IMR-90 (cell line): ENCODE results near the gene CMKLR1. TPM values are rescaled to one million over a fixed set of nuclear protein-coding genes. Genes with fewer than 3 reads are reported as not detected.

Experiments
- ATAC-seq: fragments of 200-7000 bp; cut with Tn5 transposase; 2 replicates; pipeline ENCODE4 v1.9.1; 2020; ENCODE audit warnings: low read depth, mild to moderate bottlenecking, moderate library complexity
- BruUV-seq: library from RNA; stranded (reverse); fragments of 400-500 nt; replicated peaks from 2 replicates; lab custom pipeline; 2021; lab: Mats Ljungman, UMichigan
- CTCF ChIA-PET: fragments of 300-600 bp; formaldehyde crosslinking; extraction: SDS; loops from one replicate; lab custom pipeline; 2021; ENCODE audit warnings: antibody characterized with exemption; lab: Yijun Ruan, JAX
- POLR2A ChIA-PET: fragments of 300-600 bp; sonication (Branson Sonifier 250); formaldehyde crosslinking; loops from one replicate; lab custom pipeline; 2022; ENCODE audit warnings: antibody characterized with exemption; ENCODE audit not compliant: unreplicated experiment; lab: Charles Lee
- DNase-seq: peaks from one replicate; pipeline ENCODE4 v3.0.0; 2013
- H2AFZ ChIP-seq: replicated peaks from 2 replicates; pipeline ENCODE3; 2013; ENCODE audit warnings: low read length, mild to moderate bottlenecking; ENCODE audit not compliant: poor library complexity
- H2AK5ac ChIP-seq: 2 replicates; pipeline ENCODE4 v1.6.1; 2013; ENCODE audit warnings: low read depth, low read length, inconsistent platforms
- H2AK9ac ChIP-seq: replicated peaks from 2 replicates; pipeline ENCODE3; 2013; ENCODE audit warnings: mild to moderate bottlenecking, low read depth, low read length, moderate library complexity; ENCODE audit not compliant: poor library complexity
- H2BK120ac ChIP-seq: 2 replicates; pipeline ENCODE4 v1.6.1; 2013; ENCODE audit warnings: low read depth, low read length, inconsistent platforms
- H2BK15ac ChIP-seq: 3 replicates; pipeline ENCODE4 v1.6.1; 2013; ENCODE audit warnings: low read depth, low read length, inconsistent platforms
- H2BK20ac ChIP-seq: 2 replicates; pipeline ENCODE4 v1.6.1; 2013; ENCODE audit warnings: low read depth, mild to moderate bottlenecking, inconsistent platforms, low read length, moderate library complexity
- H2BK5ac ChIP-seq: 2 replicates; pipeline ENCODE4 v1.6.1; 2013; ENCODE audit warnings: mild to moderate bottlenecking, low read depth, low read length, inconsistent platforms; ENCODE audit not compliant: poor library complexity, severe bottlenecking
- H3K14ac ChIP-seq: replicated peaks from 2 replicates; pipeline ENCODE4 v1.6.1; 2013; ENCODE audit warnings: low read depth, low read length, inconsistent platforms
- H3K18ac ChIP-seq: 2 replicates; pipeline ENCODE4 v1.6.1; 2013; ENCODE audit warnings: low read depth, low read length, control low read depth
- H3K23ac ChIP-seq: 2 replicates; pipeline ENCODE4 v1.6.1; 2013; ENCODE audit warnings: low read depth, low read length, inconsistent platforms
- H3K27ac ChIP-seq: 2 replicates; pipeline ENCODE4 v1.5.1; 2013; ENCODE audit warnings: mild to moderate bottlenecking, control low read depth, low read length; ENCODE audit not compliant: insufficient read depth
- H3K27me3 ChIP-seq: 2 replicates; pipeline ENCODE4 v1.6.1; 2013; ENCODE audit warnings: low read length; ENCODE audit not compliant: control insufficient read depth, insufficient read depth
- H3K36me3 ChIP-seq: 2 replicates; pipeline ENCODE4 v1.6.1; 2013; ENCODE audit warnings: low read length, mixed read lengths; ENCODE audit not compliant: control insufficient read depth, insufficient read depth
- H3K4ac ChIP-seq: 2 replicates; pipeline ENCODE4 v1.6.1; 2013; ENCODE audit warnings: low read depth, low read length, inconsistent platforms
- H3K4me1 ChIP-seq: 2 replicates; pipeline ENCODE4 v1.6.1; 2013; ENCODE audit warnings: low read length, mixed read lengths; ENCODE audit not compliant: control insufficient read depth, insufficient read depth
- H3K4me2 ChIP-seq: 2 replicates; pipeline ENCODE4 v1.6.1; 2013; ENCODE audit warnings: low read depth, mild to moderate bottlenecking, control low read depth, low read length, moderate library complexity
- H3K4me3 ChIP-seq: 2 replicates; pipeline ENCODE4 v1.5.1; 2013; ENCODE audit warnings: low read depth, mild to moderate bottlenecking, control low read depth, low read length, moderate library complexity; ENCODE audit not compliant: insufficient read depth
- H3K56ac ChIP-seq: 2 replicates; pipeline ENCODE4 v1.6.1; 2013; ENCODE audit warnings: low read length, inconsistent platforms; ENCODE audit not compliant: insufficient read depth; ENCODE audit errors: extremely low read depth
- H3K79me1 ChIP-seq, 2 experiments: 2 replicates each; pipeline ENCODE4 v1.6.1; 2013; ENCODE audit warnings: low read length in 2 of 2, inconsistent platforms in 1 of 2, low read depth in 1 of 2
- H3K9ac ChIP-seq: 2 replicates; pipeline ENCODE4 v1.6.1; 2013; ENCODE audit warnings: low read depth, low read length, control low read depth
- H3K9me1 ChIP-seq: 2 replicates; pipeline ENCODE4 v1.6.1; 2013; ENCODE audit warnings: low read length, inconsistent platforms; ENCODE audit not compliant: insufficient read depth
- H3K9me3 ChIP-seq: 2 replicates; pipeline ENCODE4 v1.6.1; 2013; ENCODE audit warnings: low read length; ENCODE audit not compliant: control insufficient read depth, insufficient read depth
- H4K20me1 ChIP-seq: 2 replicates; pipeline ENCODE4 v1.6.1; 2013; ENCODE audit warnings: low read length, inconsistent platforms; ENCODE audit not compliant: insufficient read depth
- H4K5ac ChIP-seq: 2 replicates; pipeline ENCODE4 v1.6.1; 2013; ENCODE audit warnings: mild to moderate bottlenecking, low read depth, low read length, control low read depth
- H4K8ac ChIP-seq, 2 experiments: 2 replicates each; pipeline ENCODE4 v1.6.1; 2013; ENCODE audit warnings: low read depth in 2 of 2, low read length in 2 of 2, control low read depth in 1 of 2, inconsistent platforms in 1 of 2
- H4K91ac ChIP-seq: 2 replicates; pipeline ENCODE4 v1.6.1; 2013; ENCODE audit warnings: low read depth, low read length, inconsistent platforms; ENCODE audit not compliant: insufficient read depth
- BHLHE40 ChIP-seq: fragments of 150-350 bp; IDR thresholded peaks from 2 replicates; pipeline ENCODE4 v1.6.1; 2016; ENCODE audit warnings: mild to moderate bottlenecking, low read depth, low read length
- CEBPB ChIP-seq: IDR thresholded peaks from 2 replicates; pipeline ENCODE4 v1.6.1; 2012; ENCODE audit warnings: low read depth, low read length, improper control_type of control experiment
- CHD1 ChIP-seq: IDR thresholded peaks from 2 replicates; pipeline ENCODE4 v1.6.1; 2012; ENCODE audit warnings: low read depth, low read length, improper control_type of control experiment
- FOS ChIP-seq: fragments of 150-350 bp; IDR thresholded peaks from 2 replicates; pipeline ENCODE4 v1.6.1; 2016; ENCODE audit warnings: low read depth, low read length
- MAFK ChIP-seq: IDR thresholded peaks from 2 replicates; pipeline ENCODE4 v1.6.1; 2012; ENCODE audit warnings: low read depth, low read length, improper control_type of control experiment
- MXI1 ChIP-seq: IDR thresholded peaks from 2 replicates; pipeline ENCODE4 v1.6.1; 2012; ENCODE audit warnings: low read depth, mild to moderate bottlenecking, low read length, moderate library complexity, borderline replicate concordance
- NFE2L2 ChIP-seq: fragments of 150-350 bp; IDR thresholded peaks from 2 replicates; pipeline ENCODE4 v1.6.1; 2016; ENCODE audit warnings: low read depth, mild to moderate bottlenecking, low read length
- RAD21 ChIP-seq: IDR thresholded peaks from 2 replicates; pipeline ENCODE4 v1.6.1; 2012; ENCODE audit warnings: low read length, improper control_type of control experiment
- RCOR1 ChIP-seq: IDR thresholded peaks from 2 replicates; pipeline ENCODE4 v1.6.1; 2012; ENCODE audit warnings: mild to moderate bottlenecking, low read length, improper control_type of control experiment; ENCODE audit not compliant: insufficient replicate concordance
- RFX5 ChIP-seq: IDR thresholded peaks from 2 replicates; pipeline ENCODE4 v1.8.0; 2012; ENCODE audit warnings: low read depth, mild to moderate bottlenecking, low read length, moderate library complexity
- SMC3 ChIP-seq: fragments of 150-350 bp; IDR thresholded peaks from 2 replicates; pipeline ENCODE4 v1.6.1; 2016; ENCODE audit warnings: low read depth, mild to moderate bottlenecking, antibody characterized with exemption, low read length, moderate library complexity
- WGBS, 2 experiments: methylation state at CpG; one replicate each; pipeline versions ENCODE4 v1.1.5 to v1.1.7; 2013; ENCODE audit warnings: missing lambda C conversion rate in 2 of 2; ENCODE audit not compliant: insufficient read length in 1 of 2; ENCODE audit errors: extremely low coverage in 2 of 2; 5-methylcytosine and 5-hydroxymethylcytosine counted together
- dilution Hi-C: fragments of 300-500 bp; cut with HindIII; formaldehyde crosslinking; loops from one replicate; pipeline ENCODE4 v1.14.3; 2018; ENCODE audit warnings: low sequenced_read_pairs; ENCODE audit not compliant: unreplicated experiment
- in situ Hi-C: fragments of 300-500 bp; cut with MboI; formaldehyde crosslinking; loops from 3 replicates; pipeline ENCODE4 v1.14.3; 2019; ENCODE audit warnings: low sequenced_read_pairs, inconsistent platforms, mixed read lengths
- intact Hi-C: fragments of 100-400 bp; cut with micrococcal nuclease; formaldehyde crosslinking; loops from 2 replicates; pipeline ENCODE4 v1.10.0; 2022
- polyA plus RNA-seq, 3 experiments: library from polyadenylated mRNA; depleted of rRNA; stranded (reverse); fragments of >200 nt; gene quantifications; 2 replicates each; pipeline ENCODE4 v1.2.3, GENCODE V29; 2012; ENCODE audit warnings: low replicate concordance in 1 of 3
- total RNA-seq: library from RNA; depleted of rRNA; stranded (reverse); fragments of >200 nt; gene quantifications from 2 replicates; pipeline ENCODE4 v1.2.3, GENCODE V29; 2012
- TF ChIP-seq, protein P1 (sequence below): fragments of 150-350 bp; IDR thresholded peaks from 2 replicates; pipeline ENCODE4 v1.6.1; 2017; ENCODE audit warnings: mild to moderate bottlenecking, antibody characterized with exemption, low read length, low read depth
- TF ChIP-seq, protein P2 (sequence below): conservative IDR thresholded peaks from 2 replicates; pipeline ENCODE4 v1.5.1; 2012; ENCODE audit warnings: mild to moderate bottlenecking, low read depth, low read length, improper control_type of control experiment

The CMKLR1 gene
- total and polyA plus RNA-seq, 2 of the 4 experiments (the other 2 are of a cell fraction), result not detected

DNA sequence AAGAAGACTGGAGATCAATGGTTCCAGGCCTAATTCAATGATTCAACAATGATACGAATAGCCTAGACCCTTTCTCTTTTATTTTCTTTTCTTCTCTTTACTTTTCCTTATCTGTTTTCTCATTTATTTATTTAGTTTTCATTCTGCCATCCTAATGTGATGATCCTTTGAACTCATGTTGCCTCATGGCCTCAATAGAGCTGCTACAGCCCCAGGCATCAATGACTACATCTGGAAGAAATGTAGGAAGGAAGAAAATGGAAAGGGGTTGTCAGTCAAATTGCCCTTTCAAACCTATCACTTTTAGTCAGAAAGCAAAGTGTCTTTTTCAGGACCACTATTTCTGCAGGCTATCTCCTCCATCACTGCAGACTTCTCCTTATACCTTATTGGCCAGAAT is 69.9 kb downstream of the CMKLR1 start:
- Histone ChIP-seq H3K27ac (no peak overlapping the region), H2BK20ac (no peak overlapping the region), H2BK5ac (no peak overlapping the region), H3K9ac (no peak overlapping the region), H3K14ac (no peak overlapping the region), H3K9me3 (no peaks in the 10 kb centered on the region; the same call in 1 of the 2 replicates), H3K4me1 (no peaks in the 10 kb centered on the region), H3K79me1 (no peaks in the 10 kb centered on the region), H3K56ac (no peak overlapping the region), H3K23ac (no peak overlapping the region), H4K8ac (no peak overlapping the region), H3K18ac (no peak overlapping the region), H4K91ac (no peak overlapping the region), H2BK15ac (no peak overlapping the region), H3K9me1 (no peaks in the 10 kb centered on the region), H3K4me3 (no peak overlapping the region), H4K5ac (no peak overlapping the region), H2BK120ac (no peak overlapping the region), H3K4ac (no peak overlapping the region), H3K27me3 (no peaks in the 10 kb centered on the region), H2AFZ (no peak overlapping the region), H2AK5ac (no peak overlapping the region), H2AK9ac (no peak overlapping the region), H3K4me2 (no peak overlapping the region), H4K20me1 (no peaks in the 10 kb centered on the region), H3K36me3 (no peaks in the 10 kb centered on the region)
- TF ChIP-seq SMC3 (no peak), FOS (no peak), MXI1 (no peak), CHD1 (no peak), RAD21 (no peak), NFE2L2 (no peak), RFX5 (no peak), BHLHE40 (no peak), MAFK (no peak), RCOR1 (no peak), CEBPB (no peak)
- TF ChIP-seq, protein P1, sequence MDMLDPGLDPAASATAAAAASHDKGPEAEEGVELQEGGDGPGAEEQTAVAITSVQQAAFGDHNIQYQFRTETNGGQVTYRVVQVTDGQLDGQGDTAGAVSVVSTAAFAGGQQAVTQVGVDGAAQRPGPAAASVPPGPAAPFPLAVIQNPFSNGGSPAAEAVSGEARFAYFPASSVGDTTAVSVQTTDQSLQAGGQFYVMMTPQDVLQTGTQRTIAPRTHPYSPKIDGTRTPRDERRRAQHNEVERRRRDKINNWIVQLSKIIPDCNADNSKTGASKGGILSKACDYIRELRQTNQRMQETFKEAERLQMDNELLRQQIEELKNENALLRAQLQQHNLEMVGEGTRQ, result no peak
- TF ChIP-seq, protein P2, sequence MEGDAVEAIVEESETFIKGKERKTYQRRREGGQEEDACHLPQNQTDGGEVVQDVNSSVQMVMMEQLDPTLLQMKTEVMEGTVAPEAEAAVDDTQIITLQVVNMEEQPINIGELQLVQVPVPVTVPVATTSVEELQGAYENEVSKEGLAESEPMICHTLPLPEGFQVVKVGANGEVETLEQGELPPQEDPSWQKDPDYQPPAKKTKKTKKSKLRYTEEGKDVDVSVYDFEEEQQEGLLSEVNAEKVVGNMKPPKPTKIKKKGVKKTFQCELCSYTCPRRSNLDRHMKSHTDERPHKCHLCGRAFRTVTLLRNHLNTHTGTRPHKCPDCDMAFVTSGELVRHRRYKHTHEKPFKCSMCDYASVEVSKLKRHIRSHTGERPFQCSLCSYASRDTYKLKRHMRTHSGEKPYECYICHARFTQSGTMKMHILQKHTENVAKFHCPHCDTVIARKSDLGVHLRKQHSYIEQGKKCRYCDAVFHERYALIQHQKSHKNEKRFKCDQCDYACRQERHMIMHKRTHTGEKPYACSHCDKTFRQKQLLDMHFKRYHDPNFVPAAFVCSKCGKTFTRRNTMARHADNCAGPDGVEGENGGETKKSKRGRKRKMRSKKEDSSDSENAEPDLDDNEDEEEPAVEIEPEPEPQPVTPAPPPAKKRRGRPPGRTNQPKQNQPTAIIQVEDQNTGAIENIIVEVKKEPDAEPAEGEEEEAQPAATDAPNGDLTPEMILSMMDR, result no peak
- WGBS, 2 experiments, result no CpG with 5 or more reads among the region's 1 CpG
- intact Hi-C loops (no loop called here), dilution Hi-C loops (no loop called here), in situ Hi-C loops (no loop called here)
- POLR2A ChIA-PET, result no interaction called here
- no peak for DNase-seq
- ATAC-seq, result no peak
- no TSS peak for BruUV-seq
- CTCF ChIA-PET, result no interaction called here
